H1 (cell line): ENCODE measurements around the gene TRIM56. TPM values are rescaled to one million over a fixed set of nuclear protein-coding genes. Genes with fewer than 3 reads are reported as not detected.

Source experiments
- CTCF ChIA-PET: fragments of 300-600 bp; sonication (Branson Sonifier 250); formaldehyde crosslinking; loops from one replicate; lab custom pipeline; 2021; ENCODE audit not compliant: partially characterized antibody; lab: Charles Lee
- POLR2A ChIA-PET: fragments of 300-600 bp; sonication (Branson Sonifier 250); formaldehyde crosslinking; loops from one replicate; lab custom pipeline; 2021; ENCODE audit warnings: inconsistent platforms; ENCODE audit not compliant: partially characterized antibody; lab: Charles Lee
- DNase-seq, 2 experiments: peaks; one replicate each; pipeline versions ENCODE4 v3.0.0 to v3.0.0-alpha.2; 2010 to 2022; ENCODE audit warnings: low spot score in 2 of 2, low read depth in 1 of 2, mixed read lengths in 1 of 2
- FAIRE-seq: peaks from 2 replicates; lab custom pipeline; 2011; peaks lifted over from hg19 to GRCh38; lab: Jason Lieb, UNC
- H2AFZ ChIP-seq: 2 replicates; pipeline ENCODE4 v1.8.1; 2012; ENCODE audit warnings: low read length, inconsistent platforms
- H2AK5ac ChIP-seq: 2 replicates; pipeline ENCODE4 v1.6.1; 2013; ENCODE audit warnings: low read depth, low read length
- H2BK120ac ChIP-seq: replicated peaks from 2 replicates; pipeline ENCODE3; 2013; ENCODE audit warnings: low read depth, low read length, inconsistent platforms
- H2BK12ac ChIP-seq: 2 replicates; pipeline ENCODE4 v1.6.1; 2013; ENCODE audit warnings: low read depth, low read length
- H2BK15ac ChIP-seq: 2 replicates; pipeline ENCODE4 v1.6.1; 2013; ENCODE audit warnings: low read length
- H2BK20ac ChIP-seq: 2 replicates; pipeline ENCODE4 v1.6.1; 2013; ENCODE audit warnings: low read length
- H2BK5ac ChIP-seq: 2 replicates; pipeline ENCODE4 v1.6.1; 2013; ENCODE audit warnings: low read depth, low read length
- H3K14ac ChIP-seq: 2 replicates; pipeline ENCODE4 v1.6.1; 2013; ENCODE audit warnings: inconsistent platforms; ENCODE audit not compliant: insufficient read length
- H3K18ac ChIP-seq: 2 replicates; pipeline ENCODE4 v1.6.1; 2013; ENCODE audit warnings: low read length; ENCODE audit errors: extremely low read depth
- H3K23ac ChIP-seq: 2 replicates; pipeline ENCODE4 v1.6.1; 2013; ENCODE audit warnings: inconsistent platforms; ENCODE audit not compliant: insufficient read length
- H3K23me2 ChIP-seq: 2 replicates; pipeline ENCODE4 v1.6.1; 2013; ENCODE audit warnings: low read depth, low read length
- H3K27ac ChIP-seq: 2 replicates; pipeline ENCODE4 v1.6.1; 2011; ENCODE audit warnings: low read depth, low read length, inconsistent platforms
- H3K27me3 ChIP-seq, 4 experiments: replicated peaks in 1 of 4; 1 replicate in 1 of 4; 2 replicates in 3 of 4; pipeline versions ENCODE4 v1.6.1 to v1.8.1; 2011 to 2013; ENCODE audit warnings: low read length in 3 of 4, mild to moderate bottlenecking in 3 of 4, inconsistent platforms in 2 of 4, mixed read lengths in 2 of 4, moderate library complexity in 1 of 4; ENCODE audit not compliant: control insufficient read depth in 3 of 4, insufficient read depth in 3 of 4; ENCODE audit errors: extremely low read depth in 1 of 4
- H3K36me3 ChIP-seq, 4 experiments: 2 replicates each; pipeline versions ENCODE4 v1.6.1 to v1.8.1; 2011 to 2013; ENCODE audit warnings: mild to moderate bottlenecking in 4 of 4, low read length in 3 of 4, moderate library complexity in 2 of 4, control low read depth in 1 of 4, inconsistent platforms in 1 of 4; ENCODE audit not compliant: insufficient read depth in 4 of 4, control insufficient read depth in 2 of 4
- H3K4ac ChIP-seq: replicated peaks from 2 replicates; pipeline ENCODE3; 2013; ENCODE audit warnings: low read length, low read depth, mixed read lengths, inconsistent platforms; ENCODE audit not compliant: insufficient read length
- H3K4me1 ChIP-seq, 4 experiments: replicated peaks in 1 of 4; 1 replicate in 1 of 4; 2 replicates in 3 of 4; pipeline versions ENCODE4 v1.6.1 to v1.8.1; 2011 to 2013; ENCODE audit warnings: low read length in 3 of 4, inconsistent platforms in 2 of 4, mixed read lengths in 1 of 4; ENCODE audit not compliant: insufficient read depth in 4 of 4, control insufficient read depth in 3 of 4
- H3K4me2 ChIP-seq, 2 experiments: 2 replicates each; pipeline versions ENCODE4 v1.6.1 to v1.8.1; 2011 to 2013; ENCODE audit warnings: low read depth in 2 of 2, low read length in 2 of 2, control low read depth in 1 of 2, inconsistent platforms in 1 of 2, mild to moderate bottlenecking in 1 of 2; ENCODE audit not compliant: insufficient read depth in 1 of 2
- H3K4me3 ChIP-seq, 4 experiments: fragments of 200-600, 300-600 bp in 1 of 4; sonication (generic), shearing (Covaris generic), sonication (Bioruptor Twin) in 1 of 4; 2 replicates each; pipeline versions ENCODE4 v1.5.1 to v1.8.1; 2011 to 2016; ENCODE audit warnings: low read length in 4 of 4, low read depth in 3 of 4, control low read depth in 2 of 4, inconsistent platforms in 2 of 4, mild to moderate bottlenecking in 2 of 4, mixed read lengths in 1 of 4, moderate library complexity in 1 of 4; ENCODE audit not compliant: insufficient read depth in 2 of 4; ENCODE audit errors: extremely low read depth in 1 of 4
- H3K56ac ChIP-seq: replicated peaks from 2 replicates; pipeline ENCODE3; 2013; ENCODE audit warnings: low read depth, mild to moderate bottlenecking, mixed read lengths, low read length, inconsistent platforms; ENCODE audit not compliant: insufficient read length
- H3K79me1 ChIP-seq: 2 replicates; pipeline ENCODE4 v1.6.1; 2013; ENCODE audit warnings: low read depth, low read length, control low read depth
- H3K79me2 ChIP-seq, 2 experiments: 2 replicates each; pipeline versions ENCODE4 v1.6.1 to v1.8.1; 2012 to 2013; ENCODE audit warnings: low read length in 2 of 2, mild to moderate bottlenecking in 2 of 2, inconsistent platforms in 1 of 2; ENCODE audit not compliant: insufficient read depth in 2 of 2, control insufficient read depth in 1 of 2
- H3K9ac ChIP-seq, 4 experiments: replicated peaks in 1 of 4; 1 replicate in 1 of 4; 2 replicates in 3 of 4; pipeline versions ENCODE4 v1.6.1 to v1.8.1; 2011 to 2013; ENCODE audit warnings: low read depth in 3 of 4, low read length in 3 of 4, control low read depth in 2 of 4, mild to moderate bottlenecking in 2 of 4, moderate library complexity in 2 of 4, inconsistent platforms in 1 of 4; ENCODE audit errors: extremely low read depth in 1 of 4
- H3K9me3 ChIP-seq, 2 experiments: 2 replicates each; pipeline versions ENCODE4 v1.6.1 to v1.8.1; 2012 to 2013; ENCODE audit warnings: mild to moderate bottlenecking in 2 of 2, moderate library complexity in 2 of 2, control low read depth in 1 of 2, inconsistent platforms in 1 of 2, low read depth in 1 of 2, low read length in 1 of 2, mixed read lengths in 1 of 2; ENCODE audit not compliant: insufficient read depth in 2 of 2
- H4K20me1 ChIP-seq, 2 experiments: replicated peaks in 1 of 2; 2 replicates each; pipeline versions ENCODE3 to v1.8.1; 2011 to 2013; ENCODE audit warnings: inconsistent platforms in 2 of 2, low read length in 2 of 2, mild to moderate bottlenecking in 1 of 2; ENCODE audit not compliant: insufficient read depth in 2 of 2, control insufficient read depth in 1 of 2
- H4K5ac ChIP-seq: 2 replicates; pipeline ENCODE4 v1.6.1; 2013; ENCODE audit warnings: low read length, low read depth, mixed read lengths, inconsistent platforms; ENCODE audit not compliant: insufficient read length
- H4K8ac ChIP-seq: 2 replicates; pipeline ENCODE4 v1.8.0; 2013; ENCODE audit warnings: mild to moderate bottlenecking, moderate library complexity, low read length, inconsistent platforms; ENCODE audit not compliant: insufficient read depth; ENCODE audit errors: extremely low read depth
- H4K91ac ChIP-seq: replicated peaks from 2 replicates; pipeline ENCODE3; 2013; ENCODE audit warnings: low read length, mixed read lengths, inconsistent platforms; ENCODE audit not compliant: insufficient read length
- EP300 ChIP-seq, 2 experiments: IDR thresholded peaks; 1 replicate in 1 of 2; 2 replicates in 1 of 2; pipeline ENCODE4 v1.6.1; 2011 to 2012; ENCODE audit warnings: low read depth in 2 of 2, low read length in 2 of 2, mild to moderate bottlenecking in 2 of 2, borderline replicate concordance in 1 of 2, inconsistent platforms in 1 of 2, moderate library complexity in 1 of 2
- JUND ChIP-seq: IDR thresholded peaks from 2 replicates; pipeline ENCODE4 v1.6.1; 2011; ENCODE audit warnings: mild to moderate bottlenecking, improper control_type of control experiment, low read length
- TCF12 ChIP-seq: IDR thresholded peaks from 2 replicates; pipeline ENCODE4 v1.6.1; 2011; ENCODE audit warnings: low read depth, mild to moderate bottlenecking, low read length
- WGBS, 2 experiments: shearing (Covaris generic) in 1 of 2; methylation state at CpG; one replicate each; pipeline versions ENCODE4 v1.1.6 to v1.1.7; 2013 to 2015; ENCODE audit warnings: low lambda C conversion rate in 2 of 2, mixed read lengths in 2 of 2, inconsistent platforms in 1 of 2, low coverage in 1 of 2, missing lambda C conversion rate in 1 of 2; ENCODE audit not compliant: insufficient replicate concordance in 2 of 2, insufficient coverage in 1 of 2, insufficient read length in 1 of 2; ENCODE audit errors: extremely low coverage in 1 of 2, missing lambda C conversion rate in 1 of 2; 5-methylcytosine and 5-hydroxymethylcytosine counted together
- polyA plus RNA-seq, 7 experiments: library from polyadenylated mRNA; depleted of rRNA in 3 of 7; stranded (reverse) in 5 of 7; unstranded in 2 of 7; fragments of >200 nt in 5 of 7; fragments of 200-250 nt in 2 of 7; gene quantifications; 1 replicate in 5 of 7; 2 replicates in 1 of 7; 4 replicates in 1 of 7; pipeline versions ENCODE4 v1.2.1 to v1.2.3, GENCODE V29; 2011 to 2013; ENCODE audit warnings: missing spikeins in 2 of 7, mixed read lengths in 2 of 7
- total RNA-seq: library from RNA; stranded (reverse); fragmentation: NEBNext Ultra II Directional; extraction: Animal tissue kit (Norgen Biotek cat#: 25700); gene quantifications from 2 replicates; pipeline ENCODE4 v1.2.1, GENCODE V29; 2021

Gene TRIM56
- total and polyA plus RNA-seq, 2 of the 8 experiments (the other 6 are each of a cell fraction or from before 2014, with no cell fraction given), result 2.0 to 17.5 TPM

GRCh38 chr7:101128040-101128834, 43.0 kb downstream of the TRIM56 start:
- H3K4me1 ChIP-seq, result peaks cover 6 to 14% (median 11%) of the 10 kb centered on the region in 4 experiments
- no peak overlapping the region for H2AFZ ChIP-seq
- H2BK12ac ChIP-seq, result peak overlapping the region; percentile 53; the same call in 1 of the 2 replicates
- peak overlapping the region; percentile 36; the same call in 1 of the 2 replicates for H2BK15ac ChIP-seq
- FAIRE-seq (no peak), DNase-seq (no peak)
- no peak overlapping the region for H3K4me2 ChIP-seq
- H3K23ac ChIP-seq, result no peak overlapping the region
- no peaks in the 10 kb centered on the region for H4K20me1 ChIP-seq
- WGBS, 2 experiments, result 93% methylated on average over 14 of the region's 14 CpGs; no CpG with 5 or more reads in 1 of the 2 experiments
- no peak overlapping the region for H3K18ac ChIP-seq
- 0 out of 2 replicates have a peak overlapping the region, but pooled peaks have one; percentile 15 for H2BK20ac ChIP-seq
- H2BK120ac ChIP-seq, result no peak overlapping the region
- no peak for TF ChIP-seq JUND
- TF ChIP-seq EP300 (IDR thresholded peaks at IDR 0.05; ENCODE audit: borderline replicate concordance in 1 of 2, low read depth in 2 of 2, low read length in 2 of 2), result no peak
- no peak for TF ChIP-seq TCF12
- peaks cover 0 to 4% of the 10 kb centered on the region in 2 experiments; a peak in 1 of 4 replicates for H3K9me3 ChIP-seq
- no peaks in the 10 kb centered on the region for H3K79me2 ChIP-seq
- ChIA-PET CTCF (interaction anchor here (0.9 to 8.3 kb wide), 10 partner anchors 9 to 152 kb away, joined by 3 to 80 read pairs (median 4); no protein-coding TSS in a partner anchor), POLR2A (interaction anchor here (1.2 kb wide), 1 partner anchor 84 kb away, joined by 3 read pairs; no protein-coding TSS in a partner anchor)
- no peak overlapping the region; the same call in 1 of the 2 replicates for H2AK5ac ChIP-seq
- no peak overlapping the region for H3K14ac ChIP-seq
- no peak overlapping the region for H3K27ac ChIP-seq
- H3K4me3 ChIP-seq, result no peak overlapping the region
- H4K91ac ChIP-seq, result peak overlapping the region; percentile 36
- H3K23me2 ChIP-seq, result no peaks in the 10 kb centered on the region; the same call in 1 of the 2 replicates
- H3K36me3 ChIP-seq, result no peaks in the 10 kb centered on the region
- no peak overlapping the region for H3K56ac ChIP-seq
- H2BK5ac ChIP-seq, result 0 out of 2 replicates have a peak overlapping the region, but pooled peaks have one; percentile 2
- no peak overlapping the region for H3K9ac ChIP-seq
- H3K4ac ChIP-seq, result no peak overlapping the region
- no peak overlapping the region for H4K8ac ChIP-seq
- no peaks in the 10 kb centered on the region; a peak in 1 of 7 replicates for H3K27me3 ChIP-seq
- H4K5ac ChIP-seq, result no peak overlapping the region
- H3K79me1 ChIP-seq, result no peaks in the 10 kb centered on the region
